CD4-positive, alpha-beta T cell treated with Interleukin-10 for 1 hour (primary cell): ENCODE results near the gene APOLD1.
"Not testable (repeated sequence)": the region's sequence is repeated elsewhere in the genome, so short reads cannot be mapped to it uniquely, and the experiment has no call there.

Experiments
- DNase-seq: peaks from one replicate; pipeline ENCODE4 v3.0.0-alpha.2; 2020

Gene APOLD1

GRCh38 chr12:12784911-12785814 lies at the start of gene APOLD1:
TSS of gene APOLD1 (plus strand) at chr12:12785659. CDS start at chr12:12785692, 33 bp downstream.
- no peak for DNase-seq

- DNase-seq: peak; percentile 74
Measured at GRCh38 chr12:12736759-12737676, 48.4 kb upstream of the APOLD1 start.

GRCh38 chr12:12738152-12738551 lies 47.3 kb upstream of the APOLD1 start:
- not testable (repeated sequence) for DNase-seq

- no peak for DNase-seq
Measured at GRCh38 chr12:12741660-12742059, 43.8 kb upstream of the APOLD1 start.

GRCh38 chr12:12744546-12745305 lies 40.7 kb upstream of the APOLD1 start:
- no peak for DNase-seq

GRCh38 chr12:12745576-12746211 lies 39.8 kb upstream of the APOLD1 start:
- DNase-seq: no peak

- no peak for DNase-seq
Measured at GRCh38 chr12:12747278-12747677, 38.2 kb upstream of the APOLD1 start.

- DNase-seq: no peak
Measured at GRCh38 chr12:12748044-12748443, 37.4 kb upstream of the APOLD1 start.

- DNase-seq: no peak
Measured at GRCh38 chr12:12749433-12749832, 36.0 kb upstream of the APOLD1 start.

GRCh38 chr12:12755923-12756322 lies 29.5 kb upstream of the APOLD1 start:
- no peak for DNase-seq

- DNase-seq: no peak
Measured at GRCh38 chr12:12757121-12757520, 28.3 kb upstream of the APOLD1 start.

- DNase-seq: no peak
Measured at GRCh38 chr12:12759234-12759915, 26.1 kb upstream of the APOLD1 start.

- no peak for DNase-seq
Measured at GRCh38 chr12:12764824-12765223, 20.6 kb upstream of the APOLD1 start.

GRCh38 chr12:12770262-12770661 lies 15.2 kb upstream of the APOLD1 start:
- DNase-seq: no peak

- no peak for DNase-seq
Measured at GRCh38 chr12:12774791-12775190, 10.7 kb upstream of the APOLD1 start.

- no peak for DNase-seq
Measured at GRCh38 chr12:12776261-12776660, 9.2 kb upstream of the APOLD1 start.

- DNase-seq: no peak
Measured at GRCh38 chr12:12777092-12777491, 8.4 kb upstream of the APOLD1 start.

GRCh38 chr12:12779007-12779406 lies 6.5 kb upstream of the APOLD1 start:
- DNase-seq: no peak

GRCh38 chr12:12779529-12779928 lies 5.9 kb upstream of the APOLD1 start:
- no peak for DNase-seq

GRCh38 chr12:12784116-12784515 lies 1.3 kb upstream of the APOLD1 start:
- DNase-seq: no peak

- no peak for DNase-seq
Measured at GRCh38 chr12:12786351-12786705, 869 bp downstream of the APOLD1 start.
